H9 (cell line): ENCODE data around the gene PRKCZ. TPM values are rescaled to one million over a fixed set of nuclear protein-coding genes. Genes with fewer than 3 reads are reported as not detected.

Source experiments
- DNase-seq: peaks from one replicate; pipeline ENCODE4 v3.0.0-alpha.2; 2017
- H2AFZ ChIP-seq: one replicate; pipeline ENCODE4 v1.6.1; 2013; ENCODE audit warnings: mild to moderate bottlenecking, low read length, control low read depth, moderate library complexity
- H2AK5ac ChIP-seq: 2 replicates; pipeline ENCODE4 v1.6.1; 2013; ENCODE audit warnings: low read length, control low read depth, mixed read lengths; ENCODE audit not compliant: insufficient read length
- H2BK120ac ChIP-seq: one replicate; pipeline ENCODE4 v1.6.1; 2013; ENCODE audit warnings: low read depth, mild to moderate bottlenecking, low read length, control low read depth, inconsistent platforms; ENCODE audit not compliant: poor library complexity, severe bottlenecking
- H2BK12ac ChIP-seq: 2 replicates; pipeline ENCODE4 v1.6.1; 2013; ENCODE audit warnings: low read length, control low read depth, mixed read lengths, low read depth; ENCODE audit not compliant: insufficient read length
- H2BK15ac ChIP-seq: 2 replicates; pipeline ENCODE4 v1.6.1; 2013; ENCODE audit warnings: low read depth, low read length, control low read depth
- H2BK20ac ChIP-seq: one replicate; pipeline ENCODE4 v1.6.1; 2013; ENCODE audit warnings: low read depth, mild to moderate bottlenecking, low read length, control low read depth, inconsistent platforms; ENCODE audit not compliant: poor library complexity, severe bottlenecking
- H2BK5ac ChIP-seq: 2 replicates; pipeline ENCODE4 v1.6.1; 2013; ENCODE audit warnings: low read length, control low read depth, mixed read lengths; ENCODE audit not compliant: insufficient read length
- H3K14ac ChIP-seq: 2 replicates; pipeline ENCODE4 v1.6.1; 2013; ENCODE audit warnings: low read length, control low read depth; ENCODE audit not compliant: insufficient read depth
- H3K18ac ChIP-seq: 2 replicates; pipeline ENCODE4 v1.6.1; 2013; ENCODE audit warnings: low read depth, mild to moderate bottlenecking, mixed read lengths, low read length, control low read depth; ENCODE audit not compliant: insufficient read length
- H3K23ac ChIP-seq: 2 replicates; pipeline ENCODE4 v1.6.1; 2013; ENCODE audit warnings: low read length, control low read depth, mixed read lengths, low read depth; ENCODE audit not compliant: insufficient read length
- H3K23me2 ChIP-seq: 2 replicates; pipeline ENCODE4 v1.6.1; 2013; ENCODE audit warnings: low read depth, mild to moderate bottlenecking, mixed read lengths, low read length, control low read depth; ENCODE audit not compliant: insufficient read length, poor library complexity, severe bottlenecking
- H3K27ac ChIP-seq: 2 replicates; pipeline ENCODE4 v1.5.1; 2013; ENCODE audit warnings: low read length, control low read depth, mixed read lengths, low read depth; ENCODE audit not compliant: insufficient read length
- H3K27me3 ChIP-seq: 2 replicates; pipeline ENCODE4 v1.6.1; 2013; ENCODE audit warnings: low read length, control low read depth, inconsistent platforms; ENCODE audit not compliant: insufficient read depth
- H3K4ac ChIP-seq: 2 replicates; pipeline ENCODE4 v1.6.1; 2013; ENCODE audit warnings: low read depth, mild to moderate bottlenecking, control low read depth, inconsistent platforms, low read length, moderate library complexity
- H3K4me1 ChIP-seq: 2 replicates; pipeline ENCODE4 v1.6.1; 2013; ENCODE audit warnings: low read length, control low read depth, inconsistent platforms; ENCODE audit not compliant: insufficient read depth
- H3K4me2 ChIP-seq: 2 replicates; pipeline ENCODE4 v1.6.1; 2013; ENCODE audit warnings: low read length, control low read depth, mixed read lengths; ENCODE audit not compliant: insufficient read length, insufficient read depth
- H3K56ac ChIP-seq: 2 replicates; pipeline ENCODE4 v1.6.1; 2013; ENCODE audit warnings: low read depth, mild to moderate bottlenecking, mixed read lengths, low read length, control low read depth; ENCODE audit not compliant: insufficient read length
- H3K79me1 ChIP-seq: 2 replicates; pipeline ENCODE4 v1.6.1; 2013; ENCODE audit warnings: low read depth, mild to moderate bottlenecking, moderate library complexity, low read length, control low read depth, inconsistent platforms; ENCODE audit not compliant: insufficient read depth, poor library complexity, severe bottlenecking
- H3K79me2 ChIP-seq: 2 replicates; pipeline ENCODE4 v1.6.1; 2013; ENCODE audit warnings: low read length, control low read depth, inconsistent platforms; ENCODE audit not compliant: insufficient read depth
- H3K9ac ChIP-seq: 2 replicates; pipeline ENCODE4 v1.6.1; 2013; ENCODE audit warnings: low read length, control low read depth, mixed read lengths; ENCODE audit not compliant: insufficient read length; ENCODE audit errors: extremely low read depth
- H3K9me3 ChIP-seq: one replicate; pipeline ENCODE4 v1.6.1; 2013; ENCODE audit warnings: low read depth, low read length, inconsistent platforms; ENCODE audit not compliant: control insufficient read depth
- H3T11ph ChIP-seq: one replicate; pipeline ENCODE4 v1.6.1; 2013; ENCODE audit warnings: mild to moderate bottlenecking, low read length, control low read depth, inconsistent platforms
- H4K20me1 ChIP-seq: one replicate; pipeline ENCODE4 v1.6.1; 2013; ENCODE audit not compliant: control insufficient read depth, insufficient read length, insufficient read depth
- H4K5ac ChIP-seq: 2 replicates; pipeline ENCODE4 v1.6.1; 2013; ENCODE audit warnings: low read depth, mild to moderate bottlenecking, mixed read lengths, low read length, control low read depth; ENCODE audit not compliant: insufficient read length
- H4K8ac ChIP-seq: replicated peaks from 2 replicates; pipeline ENCODE4 v1.6.1; 2013; ENCODE audit warnings: low read length, control low read depth, mixed read lengths, low read depth; ENCODE audit not compliant: insufficient read length
- H4K91ac ChIP-seq: 2 replicates; pipeline ENCODE4 v1.6.1; 2013; ENCODE audit warnings: low read depth, mild to moderate bottlenecking, moderate library complexity, mixed read lengths, low read length, control low read depth; ENCODE audit not compliant: insufficient read length
- H3K27ac Mint-ChIP-seq, 3 experiments: 2 replicates in 2 of 3; 3 replicates in 1 of 3; pipeline ENCODE4 v1.8.0; 2020 to 2021; ENCODE audit warnings: mixed read lengths in 3 of 3, mild to moderate bottlenecking in 1 of 3, moderate library complexity in 1 of 3
- H3K27me3 Mint-ChIP-seq: 2 replicates; pipeline ENCODE4 v1.8.0; 2021; ENCODE audit warnings: low read depth, mild to moderate bottlenecking, moderate library complexity, mixed read lengths
- H3K36me3 Mint-ChIP-seq, 3 experiments: 2 replicates in 2 of 3; 3 replicates in 1 of 3; pipeline ENCODE4 v1.8.0; 2020 to 2021; ENCODE audit warnings: low read depth in 3 of 3, mixed read lengths in 3 of 3; ENCODE audit not compliant: insufficient read depth in 1 of 3
- H3K4me1 Mint-ChIP-seq, 2 experiments: 2 replicates each; pipeline ENCODE4 v1.8.0; 2020; ENCODE audit warnings: mixed read lengths in 2 of 2
- H3K4me3 Mint-ChIP-seq, 2 experiments: 2 replicates in 1 of 2; 3 replicates in 1 of 2; pipeline ENCODE4 v1.8.0; 2020 to 2021; ENCODE audit warnings: mild to moderate bottlenecking in 2 of 2, mixed read lengths in 2 of 2, moderate library complexity in 1 of 2
- H3K9me3 Mint-ChIP-seq, 2 experiments: 2 replicates in 1 of 2; 3 replicates in 1 of 2; pipeline ENCODE4 v1.8.0; 2020; ENCODE audit warnings: mild to moderate bottlenecking in 2 of 2, mixed read lengths in 2 of 2, moderate library complexity in 1 of 2
- CTCF ChIP-seq: fragments of 200-600 bp; sonication (generic); conservative IDR thresholded peaks from 3 replicates; pipeline ENCODE4 v1.8.0; 2021; ENCODE audit warnings: antibody characterized with exemption, mild to moderate bottlenecking
- WGBS: extraction: QIAGEN DNeasy Blood & Tissue Kit; methylation state at CpG from one replicate; pipeline ENCODE4 v1.1.7; 2013; ENCODE audit warnings: missing lambda C conversion rate, low lambda C conversion rate, mixed read lengths; ENCODE audit not compliant: insufficient read length; ENCODE audit errors: extremely low coverage; 5-methylcytosine and 5-hydroxymethylcytosine counted together
- total RNA-seq: library from RNA; stranded (reverse); gene quantifications from 2 replicates; pipeline ENCODE4 v1.2.1, GENCODE V29; 2021

Gene PRKCZ
- total RNA-seq, 1 experiment from 2014 or later: 48.4 TPM

GRCh38 chr1:2019571-2020309, 30.5 kb upstream of the PRKCZ start:
- Histone ChIP-seq H3K9me3 (no peaks in the 10 kb centered on the region), H4K91ac (no peak overlapping the region), H3K4me1 (no peaks in the 10 kb centered on the region), H3K27me3 (peaks cover 5% of the 10 kb centered on the region; the same call in 1 of the 2 replicates), H2BK20ac (no peak overlapping the region), H3K56ac (no peak overlapping the region), H2BK15ac (no peak overlapping the region), H3K23me2 (no peaks in the 10 kb centered on the region), H3K4me2 (peak overlapping the region; percentile 23), H3K23ac (no peak overlapping the region), H2AK5ac (no peak overlapping the region), H2BK5ac (no peak overlapping the region), H4K8ac (no peak overlapping the region), H2BK12ac (no peak overlapping the region), H3K4ac (no peak overlapping the region), H3K27ac (no peak overlapping the region), H3K79me1 (no peaks in the 10 kb centered on the region), H3K14ac (no peak overlapping the region), H3T11ph (no peak overlapping the region), H3K9ac (no peak overlapping the region), H4K20me1 (no peaks in the 10 kb centered on the region), H3K79me2 (no peaks in the 10 kb centered on the region), H4K5ac (no peak overlapping the region), H3K18ac (no peak overlapping the region), H2AFZ (no peak overlapping the region), H2BK120ac (no peak overlapping the region)
- Mint-ChIP-seq H3K27ac (no peak overlapping the region), H3K9me3 (peaks cover 0 to 2% of the 10 kb centered on the region in 2 experiments; a peak in 1 of 5 replicates), H3K4me3 (peak overlapping the region; percentile 10 to 63; a peak in 3 of 5 replicates), H3K36me3 (no peaks in the 10 kb centered on the region), H3K4me1 (peaks cover 7 to 13% of the 10 kb centered on the region in 2 experiments), H3K27me3 (peaks cover 64% of the 10 kb centered on the region)
- peak; percentile 55 for DNase-seq
- TF ChIP-seq CTCF: no peak
- no CpG with 5 or more reads among the region's 61 CpGs for WGBS
